DOHH2 (cell line): ENCODE data around the gene ADTRP.

ENCODE experiments used
- EZH2phosphoT487 ChIP-seq: fragments of 200-600 bp; sonication (generic); IDR thresholded peaks from 2 replicates; pipeline ENCODE4 v1.6.1; 2017; ENCODE audit warnings: borderline replicate concordance, mild to moderate bottlenecking, antibody characterized with exemption, low read length, moderate library complexity, mixed read lengths
- TF ChIP-seq, protein P1 (sequence below): fragments of 200-600 bp; sonication (generic); IDR thresholded peaks from one replicate; pipeline ENCODE4 v1.5.1; 2014; ENCODE audit warnings: antibody characterized with exemption, mild to moderate bottlenecking, low read depth, low read length; ENCODE audit not compliant: poor library complexity, severe bottlenecking

GRCh38 chr6:11675601-11676000 lies 103.0 kb downstream of the ADTRP start:
- TF ChIP-seq, protein P1, sequence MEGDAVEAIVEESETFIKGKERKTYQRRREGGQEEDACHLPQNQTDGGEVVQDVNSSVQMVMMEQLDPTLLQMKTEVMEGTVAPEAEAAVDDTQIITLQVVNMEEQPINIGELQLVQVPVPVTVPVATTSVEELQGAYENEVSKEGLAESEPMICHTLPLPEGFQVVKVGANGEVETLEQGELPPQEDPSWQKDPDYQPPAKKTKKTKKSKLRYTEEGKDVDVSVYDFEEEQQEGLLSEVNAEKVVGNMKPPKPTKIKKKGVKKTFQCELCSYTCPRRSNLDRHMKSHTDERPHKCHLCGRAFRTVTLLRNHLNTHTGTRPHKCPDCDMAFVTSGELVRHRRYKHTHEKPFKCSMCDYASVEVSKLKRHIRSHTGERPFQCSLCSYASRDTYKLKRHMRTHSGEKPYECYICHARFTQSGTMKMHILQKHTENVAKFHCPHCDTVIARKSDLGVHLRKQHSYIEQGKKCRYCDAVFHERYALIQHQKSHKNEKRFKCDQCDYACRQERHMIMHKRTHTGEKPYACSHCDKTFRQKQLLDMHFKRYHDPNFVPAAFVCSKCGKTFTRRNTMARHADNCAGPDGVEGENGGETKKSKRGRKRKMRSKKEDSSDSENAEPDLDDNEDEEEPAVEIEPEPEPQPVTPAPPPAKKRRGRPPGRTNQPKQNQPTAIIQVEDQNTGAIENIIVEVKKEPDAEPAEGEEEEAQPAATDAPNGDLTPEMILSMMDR, result no peak
- TF ChIP-seq EZH2phosphoT487, result no peak
